ENCODE data around the gene CYGB. TPM values are rescaled to one million over a fixed set of nuclear protein-coding genes. Genes with fewer than 3 reads are reported as not detected.

The CYGB gene
- polyA plus RNA-seq (2013, experiment 1 of 2): 1.4 TPM
- 1.9 TPM for polyA plus RNA-seq (2013, experiment 2 of 2)

DNA sequence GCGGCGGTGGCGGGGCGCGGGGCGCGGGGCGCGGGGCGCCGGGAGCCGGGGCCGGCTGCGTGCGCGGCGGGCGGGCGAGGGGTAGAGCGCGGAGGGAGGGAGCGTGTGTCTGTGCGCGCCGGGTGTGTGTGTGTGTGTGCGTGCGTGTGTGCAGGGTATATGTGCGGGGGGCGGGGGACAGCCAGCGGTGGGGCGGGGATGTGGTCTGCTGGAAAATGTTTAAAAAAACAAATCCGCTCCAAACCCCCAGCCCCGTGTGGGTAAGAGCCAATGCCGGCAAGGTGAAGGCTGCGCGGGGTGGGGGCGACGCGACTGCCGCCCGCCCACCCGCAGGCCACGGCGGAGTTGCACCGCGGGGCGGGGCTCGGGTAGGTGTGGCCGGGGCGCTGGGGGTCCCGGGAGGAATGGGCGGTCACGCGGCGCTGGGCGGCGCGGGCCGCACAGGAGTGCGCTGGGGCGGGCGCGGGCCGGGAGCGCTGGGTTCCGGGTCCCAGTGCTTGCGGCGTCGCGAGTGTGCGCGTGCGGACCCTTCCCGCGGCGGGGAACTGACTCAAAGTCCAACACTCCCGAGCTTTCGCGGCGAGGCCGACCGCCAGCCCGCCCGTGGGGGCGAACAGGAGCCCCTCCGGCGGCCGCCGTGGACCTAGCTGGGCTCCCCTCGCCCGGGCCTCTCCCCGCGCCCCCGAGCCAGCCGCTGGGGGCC is at the start of gene CYGB:
Gene CYGB (minus strand): TSS at position 132 of the 703 bp plus-strand sequence. CDS start 167 bp downstream, outside the sequence.
- Histone ChIP-seq H3K9me3 (ENCODE audit: insufficient read depth, low read depth, low read length) (no peaks in the 10 kb centered on the region), H3K9ac (ENCODE audit: low read depth, low read length) (peak within 1 kb of the TSS; percentile 30; the same call in 1 of the 2 replicates), H3K4me3 (ENCODE audit: low read length) (peak within 1 kb of the TSS; percentile 54), H3K27me3 (ENCODE audit: insufficient read depth, low read length) (peaks cover 44% of the 10 kb centered on the region), H3K36me3 (ENCODE audit: insufficient read depth, low read length) (no peaks in the 10 kb centered on the region), H3K27ac (ENCODE audit: low read depth, low read length) (no peak within 1 kb of the TSS), H3K4me1 (ENCODE audit: insufficient read depth, low read length) (peaks cover 10% of the 10 kb centered on the region)
- under 1% methylated on average over 90 of the region's 95 CpGs for WGBS

- H3K4me3 ChIP-seq (ENCODE audit: low read length): no peak overlapping the region
- H3K4me1 ChIP-seq (ENCODE audit: insufficient read depth, low read length): peaks cover 5% of the 10 kb centered on the region; the same call in 1 of the 2 replicates
- no peaks in the 10 kb centered on the region for H3K9me3 ChIP-seq (ENCODE audit: insufficient read depth, low read depth, low read length)
- WGBS: 32% methylated on average over 17 of the region's 17 CpGs
- no peak overlapping the region for H3K9ac ChIP-seq (ENCODE audit: low read depth, low read length)
- H3K36me3 ChIP-seq (ENCODE audit: insufficient read depth, low read length): no peaks in the 10 kb centered on the region
- H3K27ac ChIP-seq (ENCODE audit: low read depth, low read length): no peak overlapping the region
- peaks cover 69% of the 10 kb centered on the region for H3K27me3 ChIP-seq (ENCODE audit: insufficient read depth, low read length)
Observed at GRCh38 chr17:76586741-76587487, 49.4 kb upstream of the CYGB start.

- H3K4me3 ChIP-seq (ENCODE audit: low read length): peak within 1 kb of the TSS; percentile 61
- H3K9me3 ChIP-seq (ENCODE audit: insufficient read depth, low read depth, low read length): no peaks in the 10 kb centered on the region
- WGBS: 1% methylated on average over 84 of the region's 84 CpGs
- H3K4me1 ChIP-seq (ENCODE audit: insufficient read depth, low read length): peaks cover 9% of the 10 kb centered on the region; the same call in 1 of the 2 replicates
- H3K27ac ChIP-seq (ENCODE audit: low read depth, low read length): no peak within 1 kb of the TSS
- H3K9ac ChIP-seq (ENCODE audit: low read depth, low read length): peak within 1 kb of the TSS; percentile 57
- H3K27me3 ChIP-seq (ENCODE audit: insufficient read depth, low read length): peaks cover 76% of the 10 kb centered on the region
- no peaks in the 10 kb centered on the region for H3K36me3 ChIP-seq (ENCODE audit: insufficient read depth, low read length)
Observed at GRCh38 chr17:76585649-76586593, 48.4 kb upstream of the CYGB start, which contains the start of gene ST6GALNAC2. Gene ST6GALNAC2, minus strand, starts transcription at chr17:76585860. Its CDS starts 52 bp downstream, at chr17:76585808.

GRCh38 chr17:76585033-76585648 is 47.6 kb upstream of the CYGB start:
- Histone ChIP-seq H3K9ac (ENCODE audit: low read depth, low read length) (peak overlapping the region; percentile 57), H3K27me3 (ENCODE audit: insufficient read depth, low read length) (peaks cover 76% of the 10 kb centered on the region), H3K4me1 (ENCODE audit: insufficient read depth, low read length) (peaks cover 11% of the 10 kb centered on the region; the same call in 1 of the 2 replicates), H3K9me3 (ENCODE audit: insufficient read depth, low read depth, low read length) (no peaks in the 10 kb centered on the region), H3K36me3 (ENCODE audit: insufficient read depth, low read length) (no peaks in the 10 kb centered on the region), H3K27ac (ENCODE audit: low read depth, low read length) (no peak overlapping the region), H3K4me3 (ENCODE audit: low read length) (peak overlapping the region; percentile 61)
- WGBS: under 1% methylated on average over 62 of the region's 62 CpGs

DNA sequence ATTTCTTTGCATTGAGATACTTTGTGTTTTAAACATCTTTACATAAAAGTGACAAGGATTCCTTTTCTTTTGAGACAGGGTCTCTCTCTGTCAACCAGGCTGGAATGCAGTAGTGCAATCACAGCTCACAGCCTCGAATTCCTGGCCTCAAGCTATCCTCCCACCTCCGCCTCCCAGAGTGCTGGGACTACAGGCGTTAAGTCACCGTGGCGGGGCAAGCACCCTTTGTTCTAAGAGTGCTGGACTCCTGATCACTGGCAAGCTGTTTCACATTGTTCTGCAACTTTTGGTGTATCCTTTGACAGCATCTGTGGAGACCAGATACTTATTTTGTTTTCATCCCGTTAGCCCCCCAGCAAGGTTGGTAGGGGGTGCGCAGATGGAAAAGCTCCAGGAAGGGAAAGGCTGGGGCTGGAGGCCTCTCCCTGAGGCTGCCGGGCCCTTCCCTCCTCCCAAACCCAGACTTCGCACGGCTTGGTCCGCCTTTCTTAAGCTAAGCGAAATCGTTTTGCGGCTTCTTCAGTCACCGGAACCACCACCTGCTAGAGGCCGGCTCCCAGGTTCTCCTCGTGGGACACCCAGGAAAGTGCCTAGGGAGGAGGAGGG is 47.0 kb upstream of the CYGB start:
- H3K9ac ChIP-seq (ENCODE audit: low read depth, low read length): peak overlapping the region; percentile 57
- WGBS: 8% methylated on average over 17 of the region's 17 CpGs
- H3K4me3 ChIP-seq (ENCODE audit: low read length): peak overlapping the region; percentile 61

DNA sequence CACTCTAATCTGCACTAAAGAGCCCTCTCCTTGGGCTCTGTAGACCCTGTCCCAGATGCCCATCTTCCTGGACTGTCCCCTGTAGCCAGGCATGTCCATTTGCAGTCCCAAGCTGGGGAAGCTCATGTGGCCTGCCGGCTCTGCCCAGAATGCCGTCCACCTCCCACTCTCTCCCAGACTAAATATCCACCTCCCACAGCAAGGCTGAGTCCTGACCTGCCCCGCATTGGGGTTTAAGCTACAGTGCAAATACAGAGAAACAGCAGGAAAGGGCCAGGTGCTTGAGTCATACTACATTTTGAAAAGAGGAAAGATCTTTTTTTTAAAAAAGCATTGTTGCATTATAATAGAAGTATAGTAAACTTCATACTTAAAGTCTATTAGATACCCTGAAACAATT is 45.2 kb upstream of the CYGB start:
- Histone ChIP-seq H3K27me3 (ENCODE audit: insufficient read depth, low read length) (peaks cover 57% of the 10 kb centered on the region), H3K4me3 (ENCODE audit: low read length) (no peak overlapping the region), H3K9ac (ENCODE audit: low read depth, low read length) (no peak overlapping the region), H3K9me3 (ENCODE audit: insufficient read depth, low read depth, low read length) (no peaks in the 10 kb centered on the region), H3K4me1 (ENCODE audit: insufficient read depth, low read length) (peaks cover 11% of the 10 kb centered on the region; the same call in 1 of the 2 replicates), H3K36me3 (ENCODE audit: insufficient read depth, low read length) (no peaks in the 10 kb centered on the region), H3K27ac (ENCODE audit: low read depth, low read length) (no peak overlapping the region)
- WGBS: 78% methylated on average over 3 of the region's 3 CpGs

More for the DNA sequence above, 47.0 kb upstream of the CYGB start:
- Histone ChIP-seq H3K27me3 (ENCODE audit: insufficient read depth, low read length) (peaks cover 73% of the 10 kb centered on the region), H3K4me1 (ENCODE audit: insufficient read depth, low read length) (peaks cover 11% of the 10 kb centered on the region; the same call in 1 of the 2 replicates), H3K36me3 (ENCODE audit: insufficient read depth, low read length) (no peaks in the 10 kb centered on the region), H3K9me3 (ENCODE audit: insufficient read depth, low read depth, low read length) (no peaks in the 10 kb centered on the region), H3K27ac (ENCODE audit: low read depth, low read length) (no peak overlapping the region)

GRCh38 chr17:76581515-76581914 is 44.0 kb upstream of the CYGB start:
- H3K27ac ChIP-seq (ENCODE audit: low read depth, low read length): no peak overlapping the region
- 0 out of 2 replicates have a peak, but pooled peaks cover 5% of the 10 kb centered on the region for H3K4me1 ChIP-seq (ENCODE audit: insufficient read depth, low read length)
- no peaks in the 10 kb centered on the region for H3K9me3 ChIP-seq (ENCODE audit: insufficient read depth, low read depth, low read length)
- H3K9ac ChIP-seq (ENCODE audit: low read depth, low read length): no peak overlapping the region
- no peaks in the 10 kb centered on the region for H3K36me3 ChIP-seq (ENCODE audit: insufficient read depth, low read length)
- no peak overlapping the region for H3K4me3 ChIP-seq (ENCODE audit: low read length)
- WGBS: 89% methylated on average over 4 of the region's 5 CpGs
- peaks cover 46% of the 10 kb centered on the region for H3K27me3 ChIP-seq (ENCODE audit: insufficient read depth, low read length)

GRCh38 chr17:76579281-76579680 is 41.8 kb upstream of the CYGB start:
- H3K4me3 ChIP-seq (ENCODE audit: low read length): no peak overlapping the region
- WGBS: 99% methylated on average over 2 of the region's 2 CpGs
- no peak overlapping the region for H3K27ac ChIP-seq (ENCODE audit: low read depth, low read length)

DNA sequence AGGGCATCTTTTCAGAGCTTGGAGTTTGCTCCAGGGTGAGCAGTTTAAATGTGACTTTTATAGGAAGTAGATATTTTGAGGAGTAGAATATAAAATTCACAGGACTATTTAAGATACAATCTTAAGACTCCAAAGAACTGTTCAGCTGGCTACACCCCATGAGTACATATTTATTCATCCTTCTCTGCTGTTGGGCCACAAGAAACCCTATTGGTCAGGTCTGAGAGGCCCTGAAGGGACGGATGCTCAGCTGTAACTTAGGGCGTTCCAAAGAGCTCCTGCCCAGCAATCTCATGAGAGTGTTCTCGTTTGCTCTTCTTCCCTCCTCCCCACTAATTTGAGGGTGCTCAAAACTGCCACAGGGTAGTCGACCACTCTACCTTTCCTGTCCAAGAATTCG is 40.9 kb upstream of the CYGB start:
- Histone ChIP-seq H3K9ac (ENCODE audit: low read depth, low read length) (no peak overlapping the region), H3K27me3 (ENCODE audit: insufficient read depth, low read length) (peaks cover 14% of the 10 kb centered on the region), H3K27ac (ENCODE audit: low read depth, low read length) (no peak overlapping the region), H3K4me1 (ENCODE audit: insufficient read depth, low read length) (0 out of 2 replicates have a peak, but pooled peaks cover 5% of the 10 kb centered on the region), H3K36me3 (ENCODE audit: insufficient read depth, low read length) (no peaks in the 10 kb centered on the region), H3K4me3 (ENCODE audit: low read length) (no peak overlapping the region), H3K9me3 (ENCODE audit: insufficient read depth, low read depth, low read length) (no peaks in the 10 kb centered on the region)
- 88% methylated on average over 5 of the region's 5 CpGs for WGBS

More at GRCh38 chr17:76579281-76579680, 41.8 kb upstream of the CYGB start:
- Histone ChIP-seq H3K9me3 (ENCODE audit: insufficient read depth, low read depth, low read length) (no peaks in the 10 kb centered on the region), H3K4me1 (ENCODE audit: insufficient read depth, low read length) (0 out of 2 replicates have a peak, but pooled peaks cover 5% of the 10 kb centered on the region), H3K9ac (ENCODE audit: low read depth, low read length) (no peak overlapping the region), H3K27me3 (ENCODE audit: insufficient read depth, low read length) (peaks cover 23% of the 10 kb centered on the region), H3K36me3 (ENCODE audit: insufficient read depth, low read length) (no peaks in the 10 kb centered on the region)

DNA sequence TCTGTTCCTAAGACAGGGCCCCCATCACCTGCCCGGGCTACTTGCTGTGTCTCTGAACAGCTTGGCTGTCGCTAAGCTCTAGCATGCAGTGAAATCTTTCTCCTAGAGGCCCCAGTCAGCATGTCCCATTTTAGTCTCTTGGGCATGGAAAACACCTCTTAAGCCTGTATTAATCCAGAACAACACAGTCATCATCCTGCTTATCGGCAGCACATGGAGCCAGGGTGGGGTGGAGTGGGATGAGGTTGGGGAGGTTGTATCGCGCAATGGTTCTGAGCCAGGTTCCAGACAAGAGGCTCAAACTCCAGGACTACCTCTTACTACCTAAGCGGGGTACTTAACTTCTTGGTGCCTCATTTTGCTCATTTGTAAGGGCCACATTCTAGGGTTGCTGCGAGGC is 40.4 kb upstream of the CYGB start:
- Histone ChIP-seq H3K9ac (ENCODE audit: low read depth, low read length) (no peak overlapping the region), H3K4me3 (ENCODE audit: low read length) (no peak overlapping the region), H3K4me1 (ENCODE audit: insufficient read depth, low read length) (0 out of 2 replicates have a peak, but pooled peaks cover 5% of the 10 kb centered on the region), H3K27me3 (ENCODE audit: insufficient read depth, low read length) (peaks cover 11% of the 10 kb centered on the region), H3K36me3 (ENCODE audit: insufficient read depth, low read length) (no peaks in the 10 kb centered on the region), H3K9me3 (ENCODE audit: insufficient read depth, low read depth, low read length) (no peaks in the 10 kb centered on the region), H3K27ac (ENCODE audit: low read depth, low read length) (no peak overlapping the region)
- 96% methylated on average over 6 of the region's 7 CpGs for WGBS

All from HUES64 (cell line).